Prostate gland (tissue), 2 donors: Measurements from ENCODE around the gene BAIAP3.

Experiments used
- POLR2A ChIP-seq: fragments of 450-650 bp; IDR thresholded peaks from one replicate; pipeline ENCODE4 v1.6.1; 2016; ENCODE audit warnings: antibody characterized with exemption, mild to moderate bottlenecking
- POLR2AphosphoS5 ChIP-seq: sonication (generic); formaldehyde crosslinking; IDR thresholded peaks from one replicate; pipeline ENCODE4 v1.6.1; 2017; ENCODE audit warnings: antibody characterized with exemption
- TF ChIP-seq, protein P1 (sequence below), 4 experiments: fragments of 200-600 bp in 2 of 4; fragments of 450-650 bp in 2 of 4; sonication (generic) in 2 of 4; IDR thresholded peaks; 1 replicate in 3 of 4; 2 replicates in 1 of 4; pipeline ENCODE4 v1.5.1; 2016 to 2019; ENCODE audit warnings: antibody characterized with exemption in 4 of 4, mild to moderate bottlenecking in 2 of 4, moderate library complexity in 2 of 4

DNA sequence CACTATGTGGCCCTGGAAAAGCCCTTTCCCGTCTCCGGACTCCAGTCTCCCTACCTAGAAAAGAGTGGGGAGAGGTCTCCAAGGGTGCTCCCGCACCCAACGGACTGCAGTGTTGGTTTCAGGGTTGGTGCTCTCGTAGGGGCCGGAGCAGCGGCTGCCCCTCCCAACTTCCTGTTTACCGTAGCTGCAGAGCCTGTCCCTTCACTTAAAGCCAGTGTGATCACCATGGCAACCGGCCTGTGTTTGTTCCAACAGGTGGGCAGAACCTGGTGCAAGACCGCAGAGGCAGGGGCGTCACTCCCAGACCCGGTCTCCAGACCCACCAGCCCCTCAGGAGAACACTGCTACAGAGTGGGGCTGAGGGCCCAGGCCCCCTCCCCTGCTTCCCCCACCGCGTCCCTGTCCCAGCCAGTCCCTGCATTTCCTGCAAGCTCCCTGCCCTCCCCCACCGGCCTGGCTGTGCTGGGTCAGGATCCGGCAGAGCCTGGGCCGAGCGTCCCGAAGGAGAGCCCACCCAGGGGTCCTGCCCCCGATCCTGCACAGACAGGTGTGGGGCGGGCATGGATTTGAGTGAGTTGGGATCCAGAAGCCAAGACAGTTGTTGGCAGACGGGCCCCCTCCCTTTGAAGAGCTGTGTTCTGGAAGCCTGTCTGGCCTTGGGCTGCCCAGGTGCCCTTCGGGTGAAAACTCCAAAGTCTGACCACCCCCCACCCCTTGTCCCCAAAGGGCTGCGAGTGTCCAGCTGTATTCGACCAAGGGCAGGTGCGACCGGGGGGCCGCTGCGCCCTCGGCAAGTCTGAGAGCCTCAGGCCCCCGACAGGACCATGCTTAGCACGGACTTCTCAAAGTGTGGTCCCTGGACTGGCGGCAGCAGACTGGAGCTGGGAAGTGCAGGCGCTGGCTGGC, 1.5 kb upstream of the BAIAP3 start:
- TF ChIP-seq, protein P1, sequence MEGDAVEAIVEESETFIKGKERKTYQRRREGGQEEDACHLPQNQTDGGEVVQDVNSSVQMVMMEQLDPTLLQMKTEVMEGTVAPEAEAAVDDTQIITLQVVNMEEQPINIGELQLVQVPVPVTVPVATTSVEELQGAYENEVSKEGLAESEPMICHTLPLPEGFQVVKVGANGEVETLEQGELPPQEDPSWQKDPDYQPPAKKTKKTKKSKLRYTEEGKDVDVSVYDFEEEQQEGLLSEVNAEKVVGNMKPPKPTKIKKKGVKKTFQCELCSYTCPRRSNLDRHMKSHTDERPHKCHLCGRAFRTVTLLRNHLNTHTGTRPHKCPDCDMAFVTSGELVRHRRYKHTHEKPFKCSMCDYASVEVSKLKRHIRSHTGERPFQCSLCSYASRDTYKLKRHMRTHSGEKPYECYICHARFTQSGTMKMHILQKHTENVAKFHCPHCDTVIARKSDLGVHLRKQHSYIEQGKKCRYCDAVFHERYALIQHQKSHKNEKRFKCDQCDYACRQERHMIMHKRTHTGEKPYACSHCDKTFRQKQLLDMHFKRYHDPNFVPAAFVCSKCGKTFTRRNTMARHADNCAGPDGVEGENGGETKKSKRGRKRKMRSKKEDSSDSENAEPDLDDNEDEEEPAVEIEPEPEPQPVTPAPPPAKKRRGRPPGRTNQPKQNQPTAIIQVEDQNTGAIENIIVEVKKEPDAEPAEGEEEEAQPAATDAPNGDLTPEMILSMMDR (IDR thresholded peaks at IDR 0.05): no peak
- TF ChIP-seq POLR2A: peak; percentile 22
- peak; percentile 28 for TF ChIP-seq POLR2AphosphoS5
